Astrocyte of the hippocampus (primary cell): ENCODE results near the gene C1orf232.

Experiments
- DNase-seq: peaks from one replicate; pipeline ENCODE4 v3.0.0; 2011; ENCODE audit warnings: low read depth, low spot score

The C1orf232 gene

DNA sequence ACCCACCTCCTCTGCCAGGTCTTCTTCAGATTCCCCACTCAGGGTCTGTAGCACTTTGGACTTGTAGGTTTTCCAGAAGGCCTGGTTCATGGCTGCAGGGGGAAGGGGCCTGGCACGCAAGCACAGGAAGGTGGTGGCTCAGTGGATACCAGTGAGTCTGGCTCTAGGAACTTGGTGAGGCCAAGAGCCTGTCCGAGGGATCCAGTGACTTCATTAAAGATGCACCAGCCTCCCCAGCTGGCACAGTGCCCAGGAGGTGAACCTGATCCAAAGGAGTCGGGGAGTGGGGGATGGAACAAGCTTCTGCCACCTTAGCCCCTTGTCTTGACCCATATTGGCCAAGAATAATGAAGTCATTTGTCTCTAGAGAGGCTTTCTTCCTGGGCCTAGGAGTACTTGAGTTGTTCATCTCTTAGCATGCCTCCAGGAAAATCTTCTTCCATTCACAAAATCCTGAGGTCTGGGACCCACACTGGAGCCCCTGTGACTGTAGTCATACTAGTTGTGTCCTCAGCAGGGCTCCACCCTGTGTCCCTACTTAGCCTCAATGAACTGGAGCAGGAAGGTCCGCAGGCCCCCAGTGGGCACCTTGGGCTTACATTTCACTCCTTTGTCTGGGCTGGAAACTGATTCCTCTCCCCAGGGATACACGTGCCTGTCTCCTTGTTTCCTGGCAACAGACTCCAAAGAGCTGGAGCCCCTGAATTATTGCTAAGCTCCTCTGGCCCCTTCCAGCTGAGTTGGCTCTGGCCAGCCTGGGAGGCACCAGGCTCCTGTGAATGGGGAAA lies at the start of gene C1orf232:
Gene C1orf232, minus strand, starts transcription at position 554 of the 788 bp plus-strand sequence. Its CDS starts 464 bp downstream, at position 90.
- DNase-seq, result no peak

DNA sequence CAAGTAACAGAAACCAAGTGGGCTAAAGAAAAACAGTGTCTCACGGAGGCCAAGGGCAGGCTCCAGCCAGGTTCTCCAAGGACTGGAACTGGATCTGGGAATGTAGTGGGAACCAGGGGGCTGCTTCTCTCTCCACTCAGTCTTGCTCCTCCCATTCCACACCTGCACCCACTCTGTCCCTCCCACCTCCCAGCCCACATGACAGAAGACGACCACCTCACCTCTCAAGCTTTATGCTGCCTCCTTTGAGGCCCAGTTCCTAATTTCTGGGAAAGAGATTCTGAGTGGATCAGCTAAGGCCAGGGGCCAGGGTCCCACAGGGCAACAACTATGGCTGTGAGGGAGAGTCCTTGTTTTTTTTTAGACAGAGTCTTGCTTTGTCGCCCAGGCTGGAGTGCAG lies 46.5 kb upstream of the C1orf232 start:
- DNase-seq, result no peak

DNA sequence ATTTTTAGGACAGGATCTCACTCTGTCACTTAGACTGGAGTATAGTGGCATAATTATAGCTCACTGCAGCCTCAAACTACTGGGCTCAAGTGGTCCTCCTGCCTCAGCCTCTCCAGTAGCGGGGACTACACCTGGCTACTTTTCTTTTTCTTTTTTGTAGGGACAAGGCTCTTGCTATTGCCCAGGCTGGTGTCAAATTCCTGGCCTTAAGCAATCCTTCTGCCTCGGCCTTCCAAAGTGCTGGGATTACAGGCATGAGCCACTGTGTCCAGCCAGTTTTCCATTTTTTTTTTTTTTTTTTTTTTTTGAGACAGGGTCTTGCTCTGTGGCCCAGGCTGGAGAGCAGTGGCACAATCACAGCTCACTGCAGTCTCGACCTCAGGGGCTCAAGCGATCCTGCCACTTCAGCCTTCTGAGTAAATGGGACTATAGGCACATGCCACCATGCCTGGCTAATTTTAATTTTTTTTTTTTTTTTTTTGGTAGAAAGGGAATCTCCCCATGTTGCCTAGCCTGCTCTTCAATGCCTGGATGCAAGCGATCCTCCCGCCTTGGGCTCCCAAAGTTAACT lies 44.7 kb upstream of the C1orf232 start:
- no peak for DNase-seq

DNA sequence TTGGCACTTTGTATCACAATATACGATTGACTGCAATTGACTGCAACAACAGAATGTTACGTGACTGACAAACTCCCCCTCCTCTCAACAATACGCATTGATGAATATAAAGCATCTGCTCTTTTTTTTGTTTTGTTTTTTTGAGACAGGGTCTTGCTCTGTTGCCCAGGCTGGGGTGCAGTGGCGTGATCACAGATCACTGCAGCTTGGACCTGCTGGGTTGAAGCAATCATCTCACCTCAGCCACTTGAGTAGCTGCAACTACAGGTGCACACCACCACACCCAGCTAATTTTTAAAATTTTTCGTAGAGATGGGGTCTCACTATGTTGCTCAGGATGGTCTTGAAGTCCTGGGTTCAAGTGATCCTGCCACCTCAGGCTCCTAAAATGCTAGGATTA lies 44.0 kb upstream of the C1orf232 start:
- no peak for DNase-seq

DNA sequence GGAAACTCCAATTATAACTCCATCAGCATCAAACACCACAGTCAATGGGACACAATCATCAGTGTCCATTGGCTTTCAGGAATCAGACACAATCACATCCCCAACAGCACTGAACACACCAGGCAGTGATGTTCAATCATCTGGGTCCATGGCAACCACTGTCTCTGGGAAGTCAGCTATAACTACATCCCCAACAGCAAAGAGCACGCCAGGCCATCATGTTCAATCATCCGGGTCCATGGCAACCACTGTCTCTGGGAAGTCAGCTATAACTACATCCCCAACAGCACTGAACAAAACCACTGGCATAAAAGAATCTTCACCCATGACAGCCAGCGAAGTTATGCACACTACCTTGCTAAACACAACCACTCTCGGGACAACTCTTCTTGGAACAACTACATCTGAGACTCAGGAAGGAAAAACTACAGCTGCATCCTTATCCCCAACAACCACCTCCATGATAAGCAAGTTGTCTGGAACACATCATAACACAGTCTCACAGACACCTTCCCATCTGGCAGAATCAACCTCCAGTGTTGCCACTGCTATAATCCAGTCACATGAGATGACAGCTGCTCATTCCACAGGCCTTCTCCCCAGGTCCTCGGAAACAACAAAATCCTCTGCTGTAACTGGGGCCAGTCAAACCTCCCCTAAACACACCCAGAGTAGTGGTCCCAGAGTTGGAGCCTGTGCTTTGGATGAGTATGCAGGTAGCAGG lies 41.5 kb upstream of the C1orf232 start:
- DNase-seq, result no peak

DNA sequence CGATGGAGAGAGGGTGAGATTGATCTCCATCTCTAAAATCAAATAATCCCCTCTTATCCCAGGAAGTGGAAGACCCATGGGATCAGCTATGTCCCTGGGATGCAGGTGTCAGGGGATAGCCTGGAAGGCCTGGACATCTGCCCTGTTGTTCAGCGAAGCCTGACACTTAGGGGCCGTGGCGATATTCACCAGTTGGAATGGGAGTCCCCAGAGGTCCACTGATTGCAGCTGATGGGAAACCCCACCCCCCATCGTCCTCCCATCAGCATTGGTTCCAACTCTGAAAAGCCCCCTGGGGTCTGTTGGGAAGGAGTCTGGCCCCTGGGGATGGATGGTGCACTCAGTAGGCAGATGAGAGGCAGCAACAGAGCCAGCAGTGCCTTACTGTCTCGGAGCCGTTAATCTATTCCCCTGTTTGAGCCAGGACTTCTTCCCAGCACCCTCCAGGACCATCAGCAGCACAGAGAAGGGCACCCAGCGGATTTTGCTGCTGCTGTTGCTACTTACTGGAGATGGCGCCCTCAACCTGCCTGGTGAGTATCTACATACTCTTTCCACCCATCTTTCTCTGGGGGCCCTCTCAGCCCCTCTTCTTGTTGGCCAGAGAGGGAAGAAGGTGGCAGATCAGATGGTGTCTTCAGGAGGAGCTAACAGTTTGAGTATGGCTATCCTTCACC lies 35.0 kb upstream of the C1orf232 start:
- no peak for DNase-seq

DNA sequence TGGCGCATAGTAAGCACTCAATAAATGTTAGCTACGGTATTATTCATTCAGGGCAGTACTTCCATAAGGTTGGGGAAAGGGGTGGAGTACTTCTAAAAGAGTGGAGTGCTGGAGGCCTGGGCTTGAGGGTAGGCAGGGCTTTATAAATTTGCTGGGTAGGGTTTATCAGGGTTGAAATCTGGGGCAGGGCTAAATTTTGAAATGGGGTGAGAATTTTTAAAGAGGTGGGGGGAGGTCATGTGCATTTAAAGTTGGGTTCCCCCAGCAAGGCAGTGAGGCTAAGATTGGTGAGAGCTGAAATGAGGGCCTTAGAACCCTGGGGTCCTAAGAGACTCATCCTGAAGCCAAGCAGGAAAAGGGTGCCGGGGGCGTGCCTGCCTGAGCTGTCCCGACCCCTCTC lies 31.6 kb upstream of the C1orf232 start:
- DNase-seq, result no peak

DNA sequence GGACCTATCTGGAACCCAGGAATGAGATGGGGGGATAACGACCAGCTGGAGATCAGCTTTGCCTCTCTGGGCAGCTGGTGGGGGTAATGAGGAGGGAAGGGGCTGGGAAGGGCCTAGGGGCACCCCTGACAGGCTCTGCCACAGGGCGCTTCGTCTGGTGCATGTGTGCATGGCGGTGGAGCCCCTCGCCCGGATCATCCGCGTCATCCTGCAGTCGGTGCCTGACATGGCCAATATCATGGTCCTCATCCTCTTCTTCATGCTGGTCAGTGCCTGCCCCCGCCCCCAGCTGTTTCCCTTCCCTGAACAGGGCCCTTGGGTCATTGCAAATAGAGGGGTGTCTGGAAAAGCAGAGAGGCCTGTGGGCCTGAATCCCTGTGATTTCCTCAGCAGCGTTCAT lies 29.1 kb upstream of the C1orf232 start:
- no peak for DNase-seq

DNA sequence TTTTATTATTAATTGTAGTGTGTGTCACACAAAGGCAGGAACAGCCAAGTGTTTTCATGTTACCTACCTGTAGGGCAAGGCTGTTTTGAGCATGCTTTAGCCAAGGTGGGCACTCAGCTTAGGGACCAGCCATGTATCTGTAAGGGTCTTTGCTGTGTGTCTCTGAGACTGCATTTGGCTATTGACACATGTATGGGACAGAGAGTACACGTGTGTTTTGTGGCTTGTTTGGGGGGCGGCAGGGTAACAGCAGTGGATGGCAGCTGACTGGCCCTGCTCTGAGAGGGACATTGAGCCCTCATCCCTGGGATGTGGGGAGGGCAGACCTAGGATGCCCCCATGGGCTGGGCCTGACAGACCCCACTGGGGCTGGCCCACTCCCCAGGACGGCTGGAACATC lies 28.5 kb upstream of the C1orf232 start:
- no peak for DNase-seq

DNA sequence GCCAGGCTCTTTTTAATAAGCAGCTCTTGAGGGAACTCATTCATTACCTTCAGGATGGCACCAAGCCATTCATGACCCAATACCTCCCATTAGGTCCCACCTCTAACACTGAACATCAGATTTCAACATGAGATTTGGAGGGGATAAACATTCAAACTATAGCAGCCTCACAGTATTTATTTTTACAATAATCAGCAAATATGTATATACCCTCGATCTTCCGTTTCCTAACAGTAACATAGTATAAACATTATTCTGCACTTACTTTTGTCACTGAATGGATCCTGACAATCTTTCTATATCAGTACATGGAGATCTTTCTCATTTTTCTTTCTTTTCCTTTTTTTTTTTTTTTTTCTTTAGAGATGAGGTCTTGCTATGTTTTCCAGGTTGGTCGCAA lies 27.0 kb upstream of the C1orf232 start:
- no peak for DNase-seq

DNA sequence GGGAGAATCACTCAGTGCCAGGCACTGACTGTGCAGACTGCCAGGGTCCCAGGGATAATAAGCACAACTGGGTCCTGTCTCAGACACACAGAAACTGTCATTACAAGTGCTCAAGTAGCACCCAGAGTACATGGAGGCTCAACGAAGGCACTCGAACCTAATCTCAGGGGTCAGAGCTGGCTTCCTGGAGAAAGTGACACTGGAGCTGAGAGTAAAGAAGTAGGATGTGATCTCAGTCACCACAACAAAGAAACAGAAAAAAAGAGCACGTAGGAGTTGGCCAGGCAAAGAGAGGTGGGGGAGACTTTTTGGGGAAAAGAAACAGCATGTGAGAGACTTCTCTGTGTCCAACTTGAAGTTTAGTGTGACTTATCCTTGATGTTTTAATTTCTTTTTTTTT lies 23.0 kb upstream of the C1orf232 start:
- no peak for DNase-seq

DNA sequence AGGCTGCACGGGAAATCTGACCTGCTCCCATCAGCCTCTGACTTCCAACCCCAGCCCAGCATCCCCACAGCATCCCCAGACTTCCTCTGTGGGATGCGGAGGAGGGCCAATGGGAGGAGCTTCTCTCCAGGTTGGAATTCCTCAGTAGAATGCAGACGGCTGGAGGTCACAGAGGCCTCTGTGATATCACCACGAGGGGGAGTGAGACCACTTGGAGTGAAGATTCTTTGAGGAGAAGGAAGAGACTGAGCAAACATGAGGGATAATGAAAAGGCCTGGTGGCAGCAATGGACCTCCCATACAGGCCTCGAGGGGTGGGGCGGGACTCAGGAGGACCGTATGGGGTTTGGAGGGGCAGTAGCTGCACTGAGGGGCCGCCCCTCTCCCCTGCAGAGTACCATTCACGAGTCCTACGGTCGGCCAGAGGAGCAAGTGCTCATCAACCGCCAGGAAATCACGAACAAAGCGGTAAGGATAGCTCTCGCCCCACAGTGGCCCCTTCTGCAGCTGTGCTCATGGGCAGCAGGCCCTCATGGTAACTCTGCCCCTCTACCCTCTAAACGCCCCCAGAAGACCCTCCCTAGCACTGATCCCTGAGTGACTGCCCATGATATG lies 21.7 kb upstream of the C1orf232 start, which contains the start of gene CATSPER4:
Gene CATSPER4, plus strand, starts transcription at position 230 of the 615 bp plus-strand sequence. Its CDS starts 26 bp downstream, at position 256.
- DNase-seq, result no peak

DNA sequence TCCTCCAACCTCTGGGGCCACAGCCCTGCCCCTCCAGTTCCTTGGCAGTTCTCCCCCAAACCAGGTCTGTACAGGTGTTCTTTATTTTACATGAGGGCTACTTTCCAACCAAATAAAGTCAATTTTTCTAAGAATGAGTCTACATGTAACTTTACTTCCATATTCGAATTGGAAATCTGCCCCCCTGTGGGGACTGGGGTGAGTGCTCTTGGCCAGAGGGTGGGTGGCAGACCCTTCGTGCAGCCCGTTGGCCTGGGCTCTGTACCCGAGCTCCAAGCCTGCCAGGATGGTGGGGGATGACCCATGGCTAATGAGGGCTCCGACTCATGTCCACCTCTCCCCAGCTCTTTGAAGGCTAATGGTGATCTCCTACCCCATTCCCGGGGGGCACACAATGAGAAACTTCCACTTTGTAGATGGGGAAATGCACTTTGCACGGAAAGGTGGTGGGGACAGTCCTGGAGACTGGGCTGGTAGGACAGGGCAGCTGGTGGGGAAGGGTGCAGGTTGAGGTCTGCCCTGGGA lies 21.1 kb upstream of the C1orf232 start:
- DNase-seq, result no peak

DNA sequence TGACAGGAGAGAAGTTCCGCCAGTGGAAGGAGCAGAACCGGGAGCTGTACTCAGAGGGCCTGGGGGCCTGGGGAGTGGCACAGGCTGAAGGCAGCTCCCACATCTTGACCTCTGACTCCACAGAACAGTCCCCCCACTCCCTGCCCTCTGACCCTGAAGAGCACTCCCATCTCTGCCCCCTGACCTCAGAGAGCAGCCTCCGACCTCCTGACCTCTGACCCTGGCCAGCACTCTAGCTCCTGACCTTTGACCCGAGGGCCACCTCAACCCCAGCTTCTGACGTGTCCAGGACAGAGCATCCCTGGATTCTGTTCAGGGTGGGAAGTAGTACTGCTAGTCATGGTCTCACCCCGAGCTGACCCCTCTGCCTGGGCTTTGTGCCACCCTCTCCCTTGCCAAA lies 20.6 kb upstream of the C1orf232 start:
- DNase-seq, result no peak

DNA sequence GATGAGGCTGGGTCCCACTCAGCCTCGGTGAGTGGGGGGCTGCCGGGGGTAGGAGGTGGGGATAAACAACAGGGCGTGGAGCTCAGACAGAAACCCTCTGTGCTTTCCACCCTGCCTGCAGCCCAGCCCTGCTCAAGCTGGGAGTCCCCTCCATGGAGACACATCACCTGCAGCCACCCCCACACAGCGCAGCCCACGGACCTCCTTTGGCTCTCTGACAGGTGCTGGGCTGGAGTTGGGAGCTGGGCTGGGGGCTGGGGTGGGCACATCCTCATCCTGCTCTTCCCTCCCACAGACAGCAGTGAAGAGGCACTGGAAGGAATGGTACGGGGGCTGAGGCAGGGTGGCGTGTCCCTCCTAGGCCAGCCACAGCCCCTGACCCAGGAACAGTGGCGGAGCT lies 19.7 kb upstream of the C1orf232 start:
- no peak for DNase-seq

DNA sequence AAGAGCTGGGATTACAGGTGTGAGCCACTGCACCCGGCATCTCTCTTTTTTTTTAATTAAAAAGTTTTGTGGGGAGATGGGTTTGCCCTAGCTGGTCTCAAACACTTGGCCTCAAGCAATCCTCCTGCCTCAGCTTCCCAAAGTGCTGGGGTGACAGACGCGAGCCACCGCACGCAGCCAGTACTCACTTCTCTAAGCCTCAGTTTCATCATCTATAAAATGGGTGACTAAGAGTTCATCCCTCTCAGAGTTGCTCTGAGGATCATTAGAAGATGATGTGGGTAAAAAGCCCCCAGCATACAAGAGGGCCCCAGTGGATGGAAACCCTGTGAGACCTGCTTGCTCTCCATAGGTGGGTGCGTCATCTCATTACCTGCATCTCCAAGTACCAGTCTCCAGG lies 19.1 kb upstream of the C1orf232 start:
- no peak for DNase-seq

DNA sequence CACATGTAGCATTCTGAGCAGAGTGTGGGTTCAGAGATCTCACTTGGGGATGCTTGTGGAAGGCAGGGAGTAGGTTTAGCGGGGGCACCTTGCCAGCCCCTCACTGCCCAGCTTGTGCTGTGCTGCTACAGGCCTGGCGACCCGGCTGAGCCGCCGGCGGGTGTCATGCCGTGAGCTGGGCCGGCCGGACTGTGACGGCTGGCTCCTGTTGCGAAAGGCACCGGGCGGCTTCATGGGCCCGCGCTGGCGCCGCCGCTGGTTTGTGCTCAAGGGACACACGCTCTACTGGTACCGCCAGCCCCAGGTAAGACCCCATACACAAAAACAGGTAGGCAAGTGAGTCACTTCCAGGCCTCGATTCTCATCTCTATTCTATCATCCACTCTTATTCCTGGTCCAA lies 16.1 kb upstream of the C1orf232 start:
- no peak for DNase-seq

DNA sequence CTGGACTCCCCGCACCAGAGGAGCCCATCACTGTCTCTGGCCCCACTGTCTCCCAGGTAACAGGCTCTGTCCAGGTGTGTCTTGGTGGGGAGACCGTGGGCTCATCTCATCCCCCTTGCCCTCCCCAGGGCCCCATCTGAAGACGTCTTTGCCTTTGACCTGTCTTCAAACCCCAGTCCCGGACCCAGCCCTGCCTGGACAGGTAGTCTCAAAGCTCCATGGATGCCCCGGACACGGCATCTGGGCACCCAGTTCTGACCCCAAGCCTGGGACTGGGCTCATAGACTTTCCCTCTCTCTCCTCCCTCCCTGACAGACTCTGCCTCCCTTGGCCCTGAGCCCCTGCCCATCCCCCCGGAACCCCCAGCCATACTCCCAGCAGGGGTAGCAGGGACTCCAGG lies 15.3 kb upstream of the C1orf232 start:
- DNase-seq, result no peak

DNA sequence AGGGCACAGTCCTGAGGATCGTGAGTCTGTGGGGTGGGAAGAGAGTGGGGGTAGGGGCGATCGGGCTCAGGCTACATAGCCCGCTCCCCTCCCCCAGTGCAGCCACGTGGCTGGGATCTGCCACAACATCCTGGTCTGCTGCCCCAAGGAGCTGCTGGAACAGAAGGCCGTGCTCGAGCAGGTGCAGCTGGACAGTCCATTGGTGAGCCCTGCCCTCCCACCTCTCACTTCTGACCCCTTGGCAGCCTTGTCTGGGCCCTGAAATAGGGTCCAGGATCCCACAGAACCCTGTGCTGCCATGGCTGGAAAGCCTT lies 13.6 kb upstream of the C1orf232 start:
- DNase-seq, result no peak

DNA sequence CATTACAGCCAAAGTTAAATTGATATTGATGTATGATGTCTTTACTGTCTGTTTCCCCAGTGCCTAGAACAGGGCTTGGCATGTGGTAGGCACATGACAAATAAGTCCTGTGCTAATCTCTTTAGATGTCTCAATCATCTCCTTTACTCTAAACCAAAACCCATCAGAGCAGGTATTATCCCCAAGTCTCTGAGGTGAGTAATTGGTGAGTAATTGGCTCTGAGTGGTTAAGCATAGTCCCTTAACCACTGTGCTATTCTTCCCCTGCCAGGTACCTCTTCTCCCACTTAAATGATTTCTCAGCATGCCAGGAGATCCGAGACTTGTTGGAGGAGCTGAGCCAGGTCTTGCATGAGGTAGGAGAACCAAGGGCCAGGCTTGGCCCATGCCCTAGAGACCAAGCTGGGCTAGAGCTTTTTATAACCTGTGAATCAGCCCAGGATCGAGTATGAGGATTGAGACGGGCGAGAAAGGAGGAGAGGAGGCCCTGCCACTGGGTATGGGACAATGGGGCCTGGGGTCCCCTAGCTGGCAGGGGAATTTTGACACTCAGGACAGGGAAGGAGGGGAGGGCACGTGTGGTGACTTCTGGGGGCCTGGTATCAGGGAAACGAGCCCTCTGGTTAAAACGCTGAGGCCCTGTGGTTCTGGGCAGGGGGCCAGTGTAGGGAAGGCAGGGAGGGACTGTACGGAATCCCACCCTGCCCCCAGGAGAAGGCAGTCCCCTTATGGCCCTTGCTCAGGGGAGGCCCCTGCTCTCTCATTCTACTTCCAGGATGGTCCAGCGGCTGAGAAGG lies 13.0 kb upstream of the C1orf232 start:
- peak; percentile 43 for DNase-seq

DNA sequence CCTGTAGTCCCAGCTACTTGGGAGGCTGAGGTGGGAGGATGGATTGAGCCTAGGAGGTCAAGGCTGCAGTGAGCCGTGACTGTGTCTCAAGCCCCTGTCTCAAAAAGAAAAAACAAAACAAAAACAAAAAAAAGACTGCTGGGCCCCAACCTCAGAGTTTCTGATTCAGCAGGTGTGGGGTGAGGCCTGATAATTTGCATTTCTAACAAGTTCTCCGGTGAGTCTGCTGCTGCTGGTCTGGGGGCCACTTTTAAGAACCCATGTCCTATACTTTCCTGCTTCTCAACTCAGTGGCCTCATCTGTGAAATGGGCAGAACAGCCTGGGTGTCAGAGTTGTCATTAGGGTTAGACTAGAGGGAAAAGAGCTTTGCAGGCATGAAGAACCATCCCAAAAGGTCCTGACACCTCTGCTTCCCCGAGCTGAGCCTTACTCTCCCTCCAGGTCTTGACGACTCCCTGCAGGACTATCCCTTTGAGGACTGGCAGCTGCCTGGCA lies 11.3 kb upstream of the C1orf232 start:
- DNase-seq, result no peak
